SJCRH30 (cell line): Measurements from ENCODE around the gene MPP2. TPM values are rescaled to one million over a fixed set of nuclear protein-coding genes. Genes with fewer than 3 reads are reported as not detected.

Experiments used
- DNase-seq, 2 experiments: peaks; one replicate each; pipeline ENCODE4 v3.0.0-alpha.2; 2015 to 2020
- H3K27ac ChIP-seq: fragments of 250-450 bp; sonication (Bioruptor Pico); 2 replicates; pipeline ENCODE4 v1.5.1; 2020; ENCODE audit warnings: mild to moderate bottlenecking, moderate library complexity
- H3K27me3 ChIP-seq: fragments of 250-450 bp; sonication (Bioruptor Pico); 2 replicates; pipeline ENCODE4 v1.5.1; 2020; ENCODE audit warnings: mild to moderate bottlenecking, moderate library complexity
- H3K36me3 ChIP-seq: fragments of 250-450 bp; sonication (Bioruptor Pico); 2 replicates; pipeline ENCODE4 v1.5.1; 2020; ENCODE audit warnings: mild to moderate bottlenecking, moderate library complexity
- H3K4me1 ChIP-seq: fragments of 250-450 bp; sonication (Bioruptor Pico); 2 replicates; pipeline ENCODE4 v1.5.1; 2020; ENCODE audit warnings: mild to moderate bottlenecking, moderate library complexity
- H3K4me3 ChIP-seq: fragments of 250-450 bp; sonication (Bioruptor Pico); 2 replicates; pipeline ENCODE4 v1.5.1; 2020; ENCODE audit warnings: mild to moderate bottlenecking, moderate library complexity
- H3K9me3 ChIP-seq: fragments of 250-450 bp; sonication (Bioruptor Pico); replicated peaks from 2 replicates; pipeline ENCODE4 v1.5.1; 2020; ENCODE audit warnings: mild to moderate bottlenecking, moderate library complexity
- total RNA-seq: library from RNA; depleted of rRNA; stranded (reverse); fragments of >200 nt; shearing (Covaris generic); gene quantifications from 2 replicates; pipeline ENCODE4 v1.2.3, GENCODE V29; 2014; rRNA removed

The MPP2 gene
- total RNA-seq, 1 experiment from 2014 or later = 17.4 TPM

GRCh38 chr17:43825567-43825966 lies 81.8 kb downstream of the MPP2 start:
- peaks cover 9% of the 10 kb centered on the region; the same call in 1 of the 2 replicates for H3K36me3 ChIP-seq
- DNase-seq = no peak

More at GRCh38 chr17:43825567-43825966, 81.8 kb downstream of the MPP2 start:
- Histone ChIP-seq H3K27me3 (no peaks in the 10 kb centered on the region), H3K4me3 (no peak overlapping the region), H3K4me1 (no peaks in the 10 kb centered on the region), H3K9me3 (no peaks in the 10 kb centered on the region), H3K27ac (no peak overlapping the region)

Other genes starting within 250 kb of the MPP2 start
- gene MEOX1, start 245.6 kb downstream of the MPP2 start, total RNA-seq = 44.6 and 44.7 TPM in 2 replicates
- not detected in 2 replicates for gene SOST, start 148.7 kb downstream of the MPP2 start, total RNA-seq
- 33.9 and 35.5 TPM in 2 replicates for gene DUSP3, start 128.6 kb downstream of the MPP2 start, total RNA-seq
- not detected in 2 replicates for gene CFAP97D1, start 127.1 kb downstream of the MPP2 start, total RNA-seq
- 6.6 and 11.3 TPM in 2 replicates for gene MPP3, start 74.4 kb downstream of the MPP2 start, total RNA-seq
- gene CD300LG, start 60.4 kb downstream of the MPP2 start, total RNA-seq = not detected in 2 replicates
- not detected in 2 replicates for gene PPY, start 34.9 kb upstream of the MPP2 start, total RNA-seq
- gene PYY, start 46.4 kb upstream of the MPP2 start, total RNA-seq = not detected in 2 replicates
- gene NAGS, start 97.1 kb upstream of the MPP2 start, total RNA-seq = 1.9 and 2.4 TPM in 2 replicates
- 35.3 and 39.8 TPM in 2 replicates for gene TMEM101, start 107.4 kb upstream of the MPP2 start, total RNA-seq
- 90.8 and 95.6 TPM in 2 replicates for gene LSM12, start 159.1 kb upstream of the MPP2 start, total RNA-seq
- 34.6 and 37.3 TPM in 2 replicates for gene G6PC3, start 163.2 kb upstream of the MPP2 start, total RNA-seq
- gene HDAC5, start 216.1 kb upstream of the MPP2 start, total RNA-seq = 96.4 and 103 TPM in 2 replicates
- 10.0 and 11.1 TPM in 2 replicates for gene HROB, start 234.4 kb upstream of the MPP2 start, total RNA-seq